HG03521 (cell line): ENCODE results near the gene NPL.

ENCODE experiments used
- ATAC-seq: cut with Tn5 transposase; IDR thresholded peaks from one replicate; pipeline ENCODE4 v1.9.1; 2021; ENCODE audit warnings: mild to moderate bottlenecking, moderate library complexity; ENCODE audit not compliant: unreplicated experiment

The NPL gene

DNA sequence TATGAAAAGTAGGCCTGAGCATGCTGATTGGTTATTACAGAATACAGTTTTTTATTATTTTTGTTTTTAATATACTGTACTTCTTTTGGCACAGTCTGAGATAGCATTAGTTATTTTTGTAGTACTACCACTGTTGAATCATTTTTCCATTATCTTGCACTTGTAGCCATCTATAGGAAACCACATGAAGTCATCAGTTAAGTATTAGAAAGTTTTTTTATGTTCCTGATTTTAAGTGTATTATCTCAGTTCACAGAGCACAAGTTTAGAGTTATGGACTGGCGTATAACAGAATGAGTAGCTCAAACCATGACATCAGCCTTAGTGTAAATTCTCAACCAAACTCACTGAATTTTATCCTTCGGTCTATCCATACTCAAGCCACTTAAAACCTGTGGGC lies 72.4 kb downstream of the NPL start:
- no peak for ATAC-seq

GRCh38 chr1:182862827-182863226 lies 73.3 kb downstream of the NPL start:
- no peak for ATAC-seq

GRCh38 chr1:182863940-182864339 lies 74.4 kb downstream of the NPL start:
- no peak for ATAC-seq

- ATAC-seq: no peak
Observed at GRCh38 chr1:182867861-182868260, 78.3 kb downstream of the NPL start.

DNA sequence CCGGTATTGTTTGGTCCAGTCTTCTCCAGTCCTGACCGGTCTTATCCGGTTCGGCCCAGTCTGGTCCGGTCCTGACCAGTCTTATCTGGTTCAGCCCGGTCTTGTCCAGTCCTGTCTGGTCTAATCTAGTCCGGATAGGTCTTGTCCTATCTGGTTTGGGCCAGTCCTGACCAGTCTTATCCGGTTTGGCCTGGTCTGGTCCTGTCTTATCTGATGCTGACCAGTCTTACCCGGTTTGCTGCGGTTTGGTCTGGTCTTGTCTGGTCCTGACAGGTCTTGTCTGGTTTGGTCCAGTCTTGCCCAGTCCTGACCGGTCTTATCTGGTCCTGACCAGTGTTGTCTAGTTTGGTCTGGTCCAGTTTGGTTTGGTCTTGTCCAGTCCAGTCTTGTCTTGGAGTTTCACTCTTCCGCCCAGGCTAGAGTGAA lies 79.7 kb downstream of the NPL start:
- ATAC-seq: no peak

DNA sequence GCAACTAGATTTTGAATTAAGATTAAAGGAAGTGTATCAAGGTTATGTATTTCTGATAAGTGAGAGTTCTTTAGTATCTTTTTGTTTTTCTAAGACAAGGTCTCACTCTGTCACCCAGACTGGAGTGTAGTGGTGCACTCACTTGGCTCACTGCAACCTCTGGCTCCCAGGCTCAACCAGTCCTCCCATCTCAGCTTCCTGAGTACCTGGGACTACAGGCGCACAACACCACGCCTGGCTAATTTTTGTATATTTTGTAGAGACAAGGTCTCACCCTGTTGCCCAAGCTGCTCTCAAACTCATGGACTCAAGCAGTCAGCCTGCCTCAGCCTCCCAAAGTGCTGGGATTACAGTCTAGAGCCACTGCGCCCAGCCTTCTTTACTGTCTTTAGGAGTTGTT lies 83.3 kb downstream of the NPL start:
- ATAC-seq: no peak

GRCh38 chr1:182875889-182876288 lies 86.3 kb downstream of the NPL start:
- ATAC-seq: no peak

DNA sequence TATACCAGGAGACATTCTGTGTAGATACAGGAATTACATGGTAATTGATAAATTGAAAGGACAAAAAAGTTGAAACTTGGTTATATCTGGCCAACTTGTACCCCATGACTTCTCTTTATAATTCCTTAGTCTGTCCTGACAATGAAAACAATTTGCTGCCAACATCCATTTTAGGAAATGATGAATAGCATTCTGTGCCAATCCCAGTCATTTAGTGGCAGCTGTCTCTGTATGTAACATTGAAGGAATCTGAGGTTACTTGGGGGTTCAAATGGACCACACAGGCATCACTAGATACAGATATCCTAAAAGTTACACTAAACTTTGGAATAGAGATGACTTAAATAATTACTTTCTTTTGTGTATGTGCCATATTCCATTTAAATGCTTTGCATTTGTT lies 87.8 kb downstream of the NPL start:
- ATAC-seq: no peak

- ATAC-seq: no peak
Observed at GRCh38 chr1:182877842-182878241, 88.3 kb downstream of the NPL start.
